ENCODE measurements around the gene TRMT1L.

Gene TRMT1L

GRCh38 chr1:185083818-185084217 is 72.9 kb downstream of the TRMT1L start:
- no peak for DNase-seq (ENCODE audit: low read depth)
- no peak overlapping the region for H3K4me3 ChIP-seq (ENCODE audit: low read depth, low read length)
- TF ChIP-seq CTCF (IDR thresholded peaks at IDR 0.05; ENCODE audit: control insufficient read depth, extremely low read depth, insufficient read depth): no peak

DNA sequence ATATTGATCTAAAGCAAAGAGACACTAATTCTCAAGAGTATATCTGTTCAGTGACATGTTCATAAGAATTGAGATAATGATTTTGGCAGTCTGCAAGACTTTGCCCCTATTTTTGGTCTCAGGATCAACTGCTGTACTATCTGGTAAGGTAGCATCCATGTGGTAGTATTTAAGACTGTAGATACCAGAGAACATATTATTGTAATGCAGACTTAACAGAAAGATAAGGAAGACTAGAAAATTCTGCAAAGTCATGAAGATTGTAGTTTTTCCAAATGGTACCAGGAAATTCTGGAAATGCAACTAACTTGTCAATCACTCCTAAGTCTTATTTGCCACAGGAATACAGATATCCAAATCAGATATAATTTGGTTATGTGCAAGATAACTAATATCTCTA is 76.3 kb downstream of the TRMT1L start:
- no peak for DNase-seq (ENCODE audit: low read depth)
- no peak overlapping the region for H3K4me3 ChIP-seq (ENCODE audit: low read depth, low read length)
- TF ChIP-seq CTCF (IDR thresholded peaks at IDR 0.05; ENCODE audit: control insufficient read depth, extremely low read depth, insufficient read depth): no peak

DNA sequence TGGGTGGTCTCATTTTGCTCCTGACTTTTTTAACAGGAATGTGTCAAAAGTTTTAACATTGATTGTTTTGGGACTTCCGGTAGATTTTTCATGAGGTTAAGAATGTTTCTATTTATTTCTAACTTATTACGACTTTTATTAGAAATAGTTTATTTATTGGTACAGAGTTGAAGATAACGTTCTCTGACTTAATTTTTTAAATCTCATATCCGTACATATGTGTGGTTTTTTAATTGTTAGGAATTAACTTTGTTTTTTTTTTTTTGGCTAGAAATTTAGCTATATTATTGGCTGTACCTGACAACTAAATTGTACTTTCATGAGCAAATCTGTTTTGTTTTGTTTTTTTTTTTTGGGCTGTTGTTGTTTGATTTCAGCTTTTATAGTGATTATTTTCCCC is 79.4 kb downstream of the TRMT1L start:
- DNase-seq (ENCODE audit: low read depth): no peak
- no peak overlapping the region for H3K4me3 ChIP-seq (ENCODE audit: low read depth, low read length)
- TF ChIP-seq CTCF (IDR thresholded peaks at IDR 0.05; ENCODE audit: control insufficient read depth, extremely low read depth, insufficient read depth): no peak

DNA sequence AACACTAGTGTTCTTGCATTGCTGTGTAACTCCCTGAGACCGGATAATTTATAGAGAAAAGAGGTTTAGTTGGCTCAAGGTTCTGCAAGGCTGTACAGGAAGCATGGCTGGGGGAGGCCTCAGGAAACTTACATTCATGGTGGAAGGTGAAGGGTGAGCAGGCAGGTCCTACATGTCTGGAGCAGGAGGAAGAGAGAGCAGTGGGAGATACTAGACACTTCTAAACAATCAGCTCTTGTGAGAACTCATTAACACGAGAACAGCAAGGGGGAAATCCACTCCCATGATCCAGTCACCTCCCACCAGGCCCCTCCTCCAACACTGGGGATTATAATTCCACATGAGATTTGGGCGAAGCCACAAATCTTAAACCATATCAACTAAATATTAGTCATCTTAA is 81.3 kb downstream of the TRMT1L start:
- no peak overlapping the region for H3K4me3 ChIP-seq (ENCODE audit: low read depth, low read length)
- DNase-seq (ENCODE audit: low read depth): no peak
- no peak for TF ChIP-seq CTCF (IDR thresholded peaks at IDR 0.05; ENCODE audit: control insufficient read depth, extremely low read depth, insufficient read depth)

DNA sequence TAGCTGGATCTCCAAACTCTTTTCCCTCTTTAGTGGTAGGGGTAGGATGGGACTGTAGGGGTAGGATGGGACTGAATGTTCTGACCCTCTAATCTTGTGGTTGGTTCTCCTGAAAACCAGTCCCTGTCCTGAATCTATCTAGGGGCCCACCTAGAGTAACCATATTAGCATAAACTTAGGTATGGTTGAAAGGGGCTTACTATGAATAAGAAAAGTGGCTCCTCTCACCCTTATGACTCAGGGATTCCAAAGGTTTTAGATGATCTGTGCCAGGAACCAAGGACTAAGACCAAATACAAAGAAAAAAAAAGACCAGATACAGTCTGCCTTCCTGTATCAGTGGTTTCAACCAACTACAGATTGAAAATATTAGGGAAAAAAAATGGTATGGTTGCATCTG is 82.4 kb downstream of the TRMT1L start:
- TF ChIP-seq CTCF (IDR thresholded peaks at IDR 0.05; ENCODE audit: control insufficient read depth, extremely low read depth, insufficient read depth): no peak
- DNase-seq (ENCODE audit: low read depth): no peak
- no peak overlapping the region for H3K4me3 ChIP-seq (ENCODE audit: low read depth, low read length)

- no peak for TF ChIP-seq CTCF (IDR thresholded peaks at IDR 0.05; ENCODE audit: control insufficient read depth, extremely low read depth, insufficient read depth)
- no peak overlapping the region for H3K4me3 ChIP-seq (ENCODE audit: low read depth, low read length)
- no peak for DNase-seq (ENCODE audit: low read depth)
Observed at GRCh38 chr1:185073725-185074124, 83.0 kb downstream of the TRMT1L start.

GRCh38 chr1:185070051-185070450 is 86.7 kb downstream of the TRMT1L start:
- H3K4me3 ChIP-seq (ENCODE audit: low read depth, low read length): no peak overlapping the region
- no peak for DNase-seq (ENCODE audit: low read depth)
- no peak for TF ChIP-seq CTCF (IDR thresholded peaks at IDR 0.05; ENCODE audit: control insufficient read depth, extremely low read depth, insufficient read depth)
